Fibroblast of skin of scalp (primary cell): ENCODE measurements around the gene RACGAP1.
"Not testable (repeated sequence)": the region's sequence is repeated elsewhere in the genome, so short reads cannot be mapped to it uniquely, and the experiment has no call there.

Source experiments
- DNase-seq: peaks from one replicate; pipeline ENCODE4 v3.0.0-alpha.2; 2013

RACGAP1 gene

GRCh38 chr12:50026691-50027090 lies 1.4 kb upstream of the RACGAP1 start:
- no peak for DNase-seq

GRCh38 chr12:50024805-50025186 lies 498 bp downstream of the RACGAP1 start:
- DNase-seq, result no peak

- DNase-seq, result no peak
Observed at GRCh38 chr12:50024227-50024626, 1.1 kb downstream of the RACGAP1 start.

- DNase-seq, result no peak
Observed at GRCh38 chr12:50022903-50023302, 2.4 kb downstream of the RACGAP1 start.

GRCh38 chr12:50021031-50021430 lies 4.3 kb downstream of the RACGAP1 start:
- no peak for DNase-seq

- DNase-seq, result no peak
Observed at GRCh38 chr12:50019524-50019923, 5.8 kb downstream of the RACGAP1 start.

GRCh38 chr12:50018968-50019367 lies 6.3 kb downstream of the RACGAP1 start:
- no peak for DNase-seq

- no peak for DNase-seq
Observed at GRCh38 chr12:50018154-50018553, 7.1 kb downstream of the RACGAP1 start.

GRCh38 chr12:50017641-50018040 lies 7.7 kb downstream of the RACGAP1 start:
- DNase-seq, result no peak

GRCh38 chr12:50016501-50017475 lies 8.5 kb downstream of the RACGAP1 start:
- DNase-seq, result peak; percentile 81

- DNase-seq, result no peak
Observed at GRCh38 chr12:50014342-50014741, 11.0 kb downstream of the RACGAP1 start.

- DNase-seq, result no peak
Observed at GRCh38 chr12:50013361-50014147, 11.7 kb downstream of the RACGAP1 start.

- peak; percentile 27 for DNase-seq
Observed at GRCh38 chr12:50006754-50007442, 18.4 kb downstream of the RACGAP1 start.

- DNase-seq, result no peak
Observed at GRCh38 chr12:50006280-50006679, 19.0 kb downstream of the RACGAP1 start.

- DNase-seq, result no peak
Observed at GRCh38 chr12:50005175-50005574, 20.1 kb downstream of the RACGAP1 start.

GRCh38 chr12:50004696-50005095 lies 20.6 kb downstream of the RACGAP1 start:
- no peak for DNase-seq

- DNase-seq, result no peak
Observed at GRCh38 chr12:50003595-50003994, 21.7 kb downstream of the RACGAP1 start.

- DNase-seq, result no peak
Observed at GRCh38 chr12:49998453-49998852, 26.8 kb downstream of the RACGAP1 start.

GRCh38 chr12:49990273-49990672 lies 35.0 kb downstream of the RACGAP1 start:
- no peak for DNase-seq

- not testable (repeated sequence) for DNase-seq
Observed at GRCh38 chr12:49989400-49989799, 35.9 kb downstream of the RACGAP1 start.

- DNase-seq, result no peak
Observed at GRCh38 chr12:49987625-49988303, 37.5 kb downstream of the RACGAP1 start.

GRCh38 chr12:49986476-49986875 lies 38.8 kb downstream of the RACGAP1 start:
- not testable (repeated sequence) for DNase-seq
